Body of pancreas (tissue), 4 donors: ENCODE results near the gene C1D. TPM values are rescaled to one million over a fixed set of nuclear protein-coding genes. Genes with fewer than 3 reads are reported as not detected.
"Not testable (repeated sequence)": the region's sequence is repeated elsewhere in the genome, so short reads cannot be mapped to it uniquely, and the experiment has no call there.

Experiments
- ATAC-seq: fragments of 150-250 bp; one replicate; pipeline ENCODE4 v1.9.1; 2016
- DNase-seq, 4 donors: peaks; one replicate each; pipeline ENCODE4 v3.0.0-alpha.2; 2019
- H3K27ac ChIP-seq, 4 donors: fragments of 200-600 bp; sonication (generic); 1 replicate in 3 of 4; 2 replicates in 1 of 4; pipeline versions ENCODE4 v1.5.1 to v1.6.1; 2016 to 2019; ENCODE audit warnings: mild to moderate bottlenecking in 1 of 4, mixed read lengths in 1 of 4, moderate library complexity in 1 of 4
- H3K27me3 ChIP-seq, 2 donors: fragments of 200-600 bp; sonication (generic); one replicate each; pipeline ENCODE4 v1.6.0; 2016; ENCODE audit warnings: mild to moderate bottlenecking in 1 of 2
- H3K36me3 ChIP-seq, 2 donors: fragments of 200-600 bp; sonication (generic); replicated peaks in 1 of 2; 2 replicates each; pipeline ENCODE4 v1.5.1; 2016; ENCODE audit warnings: low read depth in 2 of 2; ENCODE audit not compliant: insufficient read depth in 1 of 2
- H3K4me1 ChIP-seq: fragments of 200-600 bp; sonication (generic); one replicate; pipeline ENCODE4 v1.6.0; 2016
- H3K4me3 ChIP-seq, 2 donors: fragments of 200-600 bp; sonication (generic); 1 replicate in 1 of 2; 2 replicates in 1 of 2; pipeline ENCODE4 v1.5.1; 2016 to 2019
- H3K9me3 ChIP-seq, 3 donors: fragments of 200-600 bp; sonication (generic); 1 replicate in 2 of 3; 2 replicates in 1 of 3; pipeline ENCODE4 v1.5.1; 2016
- POLR2A ChIP-seq, 3 donors: fragments of 450-650 bp; IDR thresholded peaks; one replicate each; pipeline ENCODE4 v1.6.1; 2016; ENCODE audit warnings: antibody characterized with exemption in 3 of 3, mild to moderate bottlenecking in 2 of 3
- WGBS, 2 donors: methylation state at CpG; one replicate each; pipeline ENCODE4 v1.1.5; 2017; 5-methylcytosine and 5-hydroxymethylcytosine counted together
- intact Hi-C: fragments of 100-400 bp; cut with DNase I; formaldehyde crosslinking; loops from one replicate; pipeline ENCODE4 v1.15.1; 2023
- total RNA-seq, 2 donors: library from RNA; depleted of rRNA; stranded (reverse); fragments of >200 nt; gene quantifications; one replicate each; pipeline ENCODE4 v1.1.0, GENCODE V29; 2016
- TF ChIP-seq, protein P1 (sequence below), 7 experiments: fragments of 450-650 bp in 4 of 7; fragments of 200-600 bp in 3 of 7; sonication (generic) in 3 of 7; IDR thresholded peaks; one replicate each; pipeline ENCODE4 v1.5.1; 2016 to 2019; ENCODE audit warnings: antibody characterized with exemption in 7 of 7

C1D gene
- total RNA-seq, 2 donors from 2014 or later = 18.5 to 29.6 TPM

DNA sequence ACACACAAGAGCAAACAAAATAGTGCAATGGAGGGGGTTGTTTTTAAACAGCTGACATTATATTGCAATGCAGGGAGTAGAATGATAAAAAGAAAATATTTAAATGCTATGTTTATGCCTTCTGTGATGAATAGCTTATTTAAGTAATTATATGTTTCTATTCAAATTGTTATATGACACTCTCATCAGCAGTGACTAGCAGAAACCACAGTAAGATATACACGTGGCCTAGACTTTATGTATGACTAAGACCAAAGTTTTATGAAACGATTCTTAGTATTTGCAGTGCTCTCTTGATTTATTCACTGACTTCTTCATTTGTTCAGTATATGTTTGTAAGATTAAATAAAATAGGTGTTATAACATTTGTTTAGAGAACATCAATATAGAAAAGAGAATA, 26.1 kb upstream of the C1D start:
- Histone ChIP-seq H3K4me3 (no peak overlapping the region), H3K27ac (no peak overlapping the region), H3K4me1 (no peaks in the 10 kb centered on the region), H3K27me3 (no peaks in the 10 kb centered on the region), H3K9me3 (no peaks in the 10 kb centered on the region), H3K36me3 (no peaks in the 10 kb centered on the region)
- no peak for ATAC-seq
- 71 to 74% methylated on average over 2 of the region's 2 CpGs for WGBS, 2 donors
- no peak for TF ChIP-seq POLR2A (IDR thresholded peaks at IDR 0.05)
- TF ChIP-seq, protein P1, sequence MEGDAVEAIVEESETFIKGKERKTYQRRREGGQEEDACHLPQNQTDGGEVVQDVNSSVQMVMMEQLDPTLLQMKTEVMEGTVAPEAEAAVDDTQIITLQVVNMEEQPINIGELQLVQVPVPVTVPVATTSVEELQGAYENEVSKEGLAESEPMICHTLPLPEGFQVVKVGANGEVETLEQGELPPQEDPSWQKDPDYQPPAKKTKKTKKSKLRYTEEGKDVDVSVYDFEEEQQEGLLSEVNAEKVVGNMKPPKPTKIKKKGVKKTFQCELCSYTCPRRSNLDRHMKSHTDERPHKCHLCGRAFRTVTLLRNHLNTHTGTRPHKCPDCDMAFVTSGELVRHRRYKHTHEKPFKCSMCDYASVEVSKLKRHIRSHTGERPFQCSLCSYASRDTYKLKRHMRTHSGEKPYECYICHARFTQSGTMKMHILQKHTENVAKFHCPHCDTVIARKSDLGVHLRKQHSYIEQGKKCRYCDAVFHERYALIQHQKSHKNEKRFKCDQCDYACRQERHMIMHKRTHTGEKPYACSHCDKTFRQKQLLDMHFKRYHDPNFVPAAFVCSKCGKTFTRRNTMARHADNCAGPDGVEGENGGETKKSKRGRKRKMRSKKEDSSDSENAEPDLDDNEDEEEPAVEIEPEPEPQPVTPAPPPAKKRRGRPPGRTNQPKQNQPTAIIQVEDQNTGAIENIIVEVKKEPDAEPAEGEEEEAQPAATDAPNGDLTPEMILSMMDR (IDR thresholded peaks at IDR 0.05) = no peak
- intact Hi-C loops = no loop called here
- DNase-seq = no peak

DNA sequence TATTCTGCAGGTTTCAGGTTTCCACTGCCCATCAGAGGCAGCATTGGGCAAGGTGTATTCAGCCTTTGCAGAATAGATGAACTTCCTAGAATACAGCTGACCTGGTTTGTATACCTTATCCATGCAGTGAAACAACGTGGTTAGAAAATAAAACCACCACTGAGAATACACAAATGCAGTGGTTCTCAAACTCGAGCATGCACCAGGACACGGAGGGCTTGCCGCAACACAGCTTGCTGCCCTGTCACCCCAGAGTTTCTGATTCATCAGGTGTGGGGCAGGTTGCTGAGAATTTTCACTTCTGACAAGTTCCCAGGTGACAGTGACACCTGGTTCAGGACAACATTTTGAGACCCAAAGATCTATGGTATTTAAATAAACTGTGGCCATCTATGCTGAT, 23.4 kb upstream of the C1D start:
- 62 to 75% methylated on average over 4 of the region's 4 CpGs for WGBS, 2 donors
- ATAC-seq (no peak), DNase-seq (no peak)
- Histone ChIP-seq H3K4me3 (no peak overlapping the region), H3K27ac (no peak overlapping the region), H3K4me1 (no peaks in the 10 kb centered on the region), H3K27me3 (no peaks in the 10 kb centered on the region), H3K36me3 (no peaks in the 10 kb centered on the region), H3K9me3 (no peaks in the 10 kb centered on the region)
- TF ChIP-seq POLR2A (IDR thresholded peaks at IDR 0.05) = no peak
- TF ChIP-seq, protein P1 (IDR thresholded peaks at IDR 0.05) = no peak
- intact Hi-C loops = no loop called here

DNA sequence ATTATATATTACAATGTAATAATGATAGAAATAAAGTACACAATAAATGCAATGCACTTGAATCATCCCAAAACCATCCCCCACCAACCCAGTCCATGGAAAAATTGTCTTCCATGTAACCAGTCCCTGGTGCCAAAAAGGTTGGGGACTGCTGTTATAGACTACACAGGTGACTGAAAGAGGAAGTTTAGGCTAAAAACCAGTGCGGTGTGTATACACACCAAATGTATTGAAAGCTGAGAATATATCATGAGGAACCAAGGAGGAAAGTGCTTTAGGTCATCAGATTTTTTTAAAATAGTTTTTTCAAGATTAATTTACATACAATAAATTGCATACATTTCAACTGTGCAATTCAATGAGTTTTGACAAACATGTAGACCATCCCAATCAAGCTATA, 20.5 kb upstream of the C1D start:
- intact Hi-C loops = no loop called here
- no peak overlapping the region for H3K27ac ChIP-seq
- H3K9me3 ChIP-seq = no peaks in the 10 kb centered on the region

DNA sequence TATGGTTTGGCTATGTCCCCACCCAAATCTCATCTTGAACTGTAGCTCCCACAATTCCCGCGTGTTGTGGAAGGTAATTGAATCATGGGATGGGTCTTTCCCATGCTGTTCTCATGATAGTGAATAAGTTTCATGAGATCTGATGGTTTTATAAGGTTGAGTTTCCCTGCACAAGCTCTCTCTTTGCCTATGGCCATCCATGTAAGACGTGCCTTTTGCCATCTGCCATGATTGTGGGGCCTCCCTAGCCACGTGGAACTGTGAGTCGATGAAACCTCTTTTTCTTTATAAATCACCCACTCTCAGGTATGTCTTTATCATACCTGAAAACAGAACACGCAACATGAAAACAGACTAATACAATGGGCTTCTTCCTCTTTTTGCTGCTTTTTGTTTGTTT, 11.2 kb upstream of the C1D start:
- 73% methylated on average over 6 of the region's 6 CpGs for WGBS, 2 donors
- DNase-seq = no peak

More for the DNA sequence above, 20.5 kb upstream of the C1D start:
- DNase-seq (no peak), ATAC-seq (no peak)
- no peaks in the 10 kb centered on the region for H3K4me1 ChIP-seq
- no peaks in the 10 kb centered on the region for H3K36me3 ChIP-seq
- H3K4me3 ChIP-seq = no peak overlapping the region
- TF ChIP-seq, protein P1 (IDR thresholded peaks at IDR 0.05) = no peak
- no peak for TF ChIP-seq POLR2A (IDR thresholded peaks at IDR 0.05)
- no peaks in the 10 kb centered on the region for H3K27me3 ChIP-seq
- WGBS, 2 donors = 79 to 88% methylated on average over 1 of the region's 1 CpG

DNA sequence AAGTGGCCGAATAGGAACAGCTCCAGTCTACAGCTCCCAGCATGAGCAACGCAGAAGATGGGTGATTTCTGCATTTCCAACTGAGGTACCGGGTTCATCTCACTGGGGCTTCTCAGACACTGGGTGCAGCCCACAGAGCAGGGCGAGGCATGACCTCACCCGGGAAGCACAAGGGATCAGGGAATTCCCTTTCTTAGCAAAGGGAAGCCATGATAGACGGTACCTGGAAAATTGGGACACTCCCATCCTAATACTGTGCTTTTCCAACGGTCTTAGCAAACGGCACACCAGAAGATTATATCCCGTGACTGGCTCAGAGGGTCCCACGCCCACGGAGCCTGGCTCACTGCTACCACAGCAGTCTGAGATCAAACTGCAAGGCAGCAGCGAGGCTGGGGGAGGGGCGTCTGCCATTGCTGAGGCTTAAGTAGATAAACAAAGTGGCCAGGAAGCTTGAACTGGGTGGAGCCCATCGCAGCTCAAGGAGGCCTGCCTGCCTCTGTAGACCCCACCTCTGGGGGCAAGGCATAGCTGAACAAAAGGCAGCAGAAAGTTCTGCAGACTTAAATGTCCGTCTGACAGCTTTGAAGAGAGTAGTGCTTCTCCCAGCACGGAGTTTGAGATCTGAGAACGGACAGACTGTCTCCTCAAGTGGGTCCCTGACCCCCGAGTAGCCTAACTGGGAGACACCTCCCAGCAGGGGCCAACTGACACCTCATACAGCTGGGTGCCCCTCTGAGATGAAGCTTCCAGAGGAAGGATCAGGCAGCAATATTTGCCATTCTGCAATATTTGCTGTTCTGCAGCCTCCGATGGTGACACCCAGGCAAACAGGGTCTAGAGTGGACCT, 1.2 kb upstream of the C1D start:
- H3K9me3 ChIP-seq, intact Hi-C loops, H3K27me3 ChIP-seq, H3K36me3 ChIP-seq, H3K4me3 ChIP-seq, ATAC-seq, H3K27ac ChIP-seq: not testable (repeated sequence)
- WGBS, 2 donors = 71 to 76% methylated on average over 17 to 19 of the region's 19 CpGs
- DNase-seq = peak in 3 of 4 donors; percentile 2 to 25 (median 8)
- peaks cover 30% of the 10 kb centered on the region for H3K4me1 ChIP-seq

More for the DNA sequence above, 11.2 kb upstream of the C1D start:
- H3K36me3 ChIP-seq = no peaks in the 10 kb centered on the region
- no peak for ATAC-seq
- no peaks in the 10 kb centered on the region for H3K4me1 ChIP-seq
- no peak for TF ChIP-seq POLR2A (IDR thresholded peaks at IDR 0.05)
- TF ChIP-seq, protein P1 (IDR thresholded peaks at IDR 0.05) = no peak
- no peaks in the 10 kb centered on the region for H3K27me3 ChIP-seq
- no peak overlapping the region for H3K4me3 ChIP-seq
- intact Hi-C loops = no loop called here
- no peaks in the 10 kb centered on the region for H3K9me3 ChIP-seq
- H3K27ac ChIP-seq = no peak overlapping the region
